ENCODE results near the gene TPM1.

The TPM1 gene

GRCh38 chr15:63057468-63058345 is 15.2 kb downstream of the TPM1 start:
- DNase-seq = no peak

- DNase-seq = no peak
These were observed 16.5 kb downstream of the TPM1 start for GRCh38 chr15:63059075-63059474.

GRCh38 chr15:63059573-63060216 is 17.1 kb downstream of the TPM1 start:
- DNase-seq = no peak

GRCh38 chr15:63060699-63061098 is 18.2 kb downstream of the TPM1 start:
- no peak for DNase-seq

- DNase-seq = no peak
These were observed 19.4 kb downstream of the TPM1 start for GRCh38 chr15:63061975-63062374.

- DNase-seq = no peak
These were observed 20.7 kb downstream of the TPM1 start for GRCh38 chr15:63063164-63063756.

GRCh38 chr15:63063877-63064409 is 21.4 kb downstream of the TPM1 start:
- DNase-seq = no peak

GRCh38 chr15:63065262-63066221 is 23.0 kb downstream of the TPM1 start:
- no peak for DNase-seq

- DNase-seq = no peak
These were observed 23.7 kb downstream of the TPM1 start for GRCh38 chr15:63066272-63066671.

GRCh38 chr15:63067306-63067705 is 24.8 kb downstream of the TPM1 start:
- peak in 1 of 2 donors; percentile 4 for DNase-seq

GRCh38 chr15:63067976-63068743 is 25.6 kb downstream of the TPM1 start:
- DNase-seq = no peak

GRCh38 chr15:63069616-63070090 is 27.1 kb downstream of the TPM1 start:
- no peak for DNase-seq

GRCh38 chr15:63070681-63071129 is 28.2 kb downstream of the TPM1 start:
- no peak for DNase-seq

GRCh38 chr15:63071288-63071909 is 28.9 kb downstream of the TPM1 start:
- DNase-seq = no peak

- no peak for DNase-seq
These were observed 29.6 kb downstream of the TPM1 start for GRCh38 chr15:63072023-63072650.

- DNase-seq = no peak
These were observed 30.3 kb downstream of the TPM1 start for GRCh38 chr15:63072809-63073277.

GRCh38 chr15:63073497-63074172 is 31.1 kb downstream of the TPM1 start:
- DNase-seq = no peak

- DNase-seq = no peak
These were observed 32.8 kb downstream of the TPM1 start for GRCh38 chr15:63075015-63075983.

All from hippocampal formation (tissue), 2 donors.